HepG2 (cell line): Measurements from ENCODE around the gene TBC1D1. TPM values are rescaled to one million over a fixed set of nuclear protein-coding genes. Genes with fewer than 3 reads are reported as not detected.

Source experiments
- ATAC-seq: fragments of 200-7000 bp; cut with Tn5 transposase; 3 replicates; pipeline ENCODE4 v1.9.1; 2020; ENCODE audit warnings: mild to moderate bottlenecking, moderate library complexity
- BruUV-seq: library from RNA; stranded (reverse); fragments of 400-500 nt; replicated peaks from 2 replicates; lab custom pipeline; 2021; lab: Mats Ljungman, UMichigan
- CTCF ChIA-PET: fragments of 300-600 bp; formaldehyde crosslinking; extraction: SDS; loops from one replicate; lab custom pipeline; 2021; ENCODE audit warnings: low total read pairs, inconsistent platforms, low intra/inter-chr PET ratio; lab: Yijun Ruan, JAX
- POLR2A ChIA-PET: fragments of 350-600 bp; sonication (Branson Sonifier 250); formaldehyde crosslinking; loops from one replicate; lab custom pipeline; 2020; ENCODE audit warnings: antibody characterized with exemption, inconsistent platforms; lab: Yijun Ruan, JAX
- DNase-seq: peaks from one replicate; pipeline ENCODE4 v3.0.0-alpha.2; 2015; ENCODE audit warnings: low spot score
- FAIRE-seq: peaks from 3 replicates; lab custom pipeline; 2011; peaks lifted over from hg19 to GRCh38; lab: Jason Lieb, UNC
- H2AFZ ChIP-seq: one replicate; pipeline ENCODE4 v1.6.1; 2011; ENCODE audit warnings: low read length, inconsistent platforms
- H3K27ac ChIP-seq: fragments of 300-600 bp; 3 replicates; pipeline ENCODE4 v1.8.0; 2011; ENCODE audit warnings: mixed run types, mild to moderate bottlenecking, mixed read lengths, low read length, inconsistent platforms; ENCODE audit not compliant: insufficient read depth; ENCODE audit errors: extremely low read length
- H3K27me3 ChIP-seq, 2 experiments: fragments of 200-600 bp in 1 of 2; 2 replicates in 1 of 2; 3 replicates in 1 of 2; pipeline versions ENCODE4 v1.6.0 to v1.8.0; 2011; ENCODE audit warnings: low read length in 2 of 2, mild to moderate bottlenecking in 2 of 2, moderate library complexity in 2 of 2, inconsistent platforms in 1 of 2; ENCODE audit not compliant: insufficient read depth in 2 of 2, control insufficient read depth in 1 of 2
- H3K36me3 ChIP-seq, 2 experiments: fragments of 200-600 bp in 1 of 2; replicated peaks in 1 of 2; 2 replicates in 1 of 2; 3 replicates in 1 of 2; pipeline versions ENCODE4 v1.5.1 to v1.8.0; 2011; ENCODE audit warnings: low read length in 2 of 2, inconsistent platforms in 1 of 2; ENCODE audit not compliant: insufficient read depth in 2 of 2, control insufficient read depth in 1 of 2
- H3K4me1 ChIP-seq: 2 replicates; pipeline ENCODE4 v1.5.1; 2012; ENCODE audit warnings: low read length, inconsistent platforms; ENCODE audit not compliant: insufficient read depth
- H3K4me2 ChIP-seq: 2 replicates; pipeline ENCODE4 v1.6.0; 2011; ENCODE audit warnings: low read depth, low read length, inconsistent platforms
- H3K4me3 ChIP-seq, 3 experiments: fragments of 200-600 bp in 1 of 3; sonication (generic), shearing (Covaris generic) in 1 of 3; replicated peaks in 1 of 3; 2 replicates each; pipeline ENCODE4 v1.5.1; 2011 to 2016; ENCODE audit warnings: low read length in 3 of 3, inconsistent platforms in 2 of 3, low read depth in 2 of 3, mild to moderate bottlenecking in 2 of 3, control low read depth in 1 of 3, mixed read lengths in 1 of 3; ENCODE audit not compliant: insufficient read depth in 1 of 3
- H3K79me2 ChIP-seq: one replicate; pipeline ENCODE4 v1.6.1; 2011; ENCODE audit warnings: low read length, inconsistent platforms; ENCODE audit not compliant: insufficient read depth
- H3K9ac ChIP-seq: 2 replicates; pipeline ENCODE4 v1.6.0; 2011; ENCODE audit warnings: mild to moderate bottlenecking, low read depth, low read length, inconsistent platforms; ENCODE audit not compliant: insufficient read depth
- H3K9me3 ChIP-seq: 2 replicates; pipeline ENCODE4 v1.5.1; 2012; ENCODE audit warnings: mild to moderate bottlenecking, low read length
- H4K20me1 ChIP-seq: 2 replicates; pipeline ENCODE4 v1.6.0; 2011; ENCODE audit warnings: inconsistent platforms, mild to moderate bottlenecking, low read length, moderate library complexity; ENCODE audit not compliant: insufficient read depth
- ARID5B ChIP-seq: IDR thresholded peaks from 2 replicates; pipeline ENCODE4 v1.4.0; 2020; ENCODE audit warnings: mild to moderate bottlenecking, missing genetic modification reagents
- BATF2 ChIP-seq: sonication (generic); formaldehyde crosslinking; IDR thresholded peaks from 2 replicates; pipeline ENCODE4 v1.8.0; 2022; ENCODE audit warnings: mild to moderate bottlenecking, missing genetic modification reagents, moderate library complexity
- FOXP1 ChIP-seq, 2 experiments: fragments of 450-650 bp in 1 of 2; IDR thresholded peaks; 2 replicates each; pipeline ENCODE4 v1.6.1; 2017 to 2018; ENCODE audit warnings: antibody characterized with exemption in 1 of 2
- NKX3-1 ChIP-seq: sonication (generic); formaldehyde crosslinking; IDR thresholded peaks from 2 replicates; pipeline ENCODE4 v1.5.0; 2020; ENCODE audit warnings: missing genetic modification reagents
- PRDM4 ChIP-seq: sonication (generic); formaldehyde crosslinking; IDR thresholded peaks from 2 replicates; pipeline ENCODE4 v1.9.0; 2021; ENCODE audit warnings: missing genetic modification reagents, borderline replicate concordance
- SAP130 ChIP-seq: IDR thresholded peaks from 2 replicates; pipeline ENCODE4 v1.6.1; 2016; ENCODE audit warnings: low read depth
- SKI ChIP-seq: fragments of 450-650 bp; IDR thresholded peaks from one replicate; pipeline ENCODE4 v1.6.1; 2018; ENCODE audit warnings: mild to moderate bottlenecking; ENCODE audit not compliant: partially characterized antibody
- TCF7 ChIP-seq: sonication (generic); IDR thresholded peaks from 2 replicates; pipeline ENCODE4 v1.6.1; 2016; ENCODE audit warnings: antibody characterized with exemption, low read depth
- ZNF441 ChIP-seq: sonication (generic); formaldehyde crosslinking; IDR thresholded peaks from 2 replicates; pipeline ENCODE4 v1.7.0; 2021; ENCODE audit warnings: missing genetic modification reagents, borderline replicate concordance
- WGBS: methylation state at CpG from one replicate; pipeline ENCODE4 v1.1.6; 2017; ENCODE audit warnings: low lambda C conversion rate; 5-methylcytosine and 5-hydroxymethylcytosine counted together
- in situ Hi-C: cut with HindIII; loops from 2 replicates; pipeline ENCODE4 v1.10.0; 2017; ENCODE audit warnings: low pct_unique_long_range_greater_than_20kb; ENCODE audit not compliant: extremely low pct_ligation_motif_present
- intact Hi-C: fragments of 100-400 bp; cut with micrococcal nuclease; formaldehyde crosslinking; loops from one replicate; pipeline ENCODE4 v1.10.0; 2022; ENCODE audit not compliant: unreplicated experiment
- polyA plus RNA-seq, 8 experiments: library from polyadenylated mRNA; depleted of rRNA in 3 of 8; stranded (reverse) in 7 of 8; unstranded in 1 of 8; fragments of >200 nt; fragmentation: Illumina TruSeq in 4 of 8; extraction: Trizol in 4 of 8; gene quantifications; 2 replicates each; pipeline versions ENCODE4 v1.2.1 to v1.2.3, GENCODE V29; 2011 to 2016; ENCODE audit warnings: low read depth in 4 of 8, missing spikeins in 1 of 8, mixed read lengths in 1 of 8; ENCODE audit not compliant: insufficient read depth in 1 of 8
- total RNA-seq, 5 experiments: library from RNA; depleted of rRNA; stranded (reverse); fragments of >200 nt; fragmentation: Illumina TruSeq; extraction: Trizol; gene quantifications; 2 replicates each; pipeline ENCODE4 v1.2.3, GENCODE V29; 2016; ENCODE audit warnings: low read depth in 1 of 5

Gene TBC1D1
- total and polyA plus RNA-seq, 2 of the 13 experiments (the other 11 are each of a cell fraction or from before 2014, with no cell fraction given) = 37.3 to 62.8 TPM

- TF ChIP-seq PRDM4 = no peak
Observed at GRCh38 chr4:37914539-37914938, 23.7 kb downstream of the TBC1D1 start (continued).

- no peak overlapping the region for H3K27ac ChIP-seq
- ATAC-seq (peak; percentile 62), FAIRE-seq (no peak), DNase-seq (peak; percentile 9)
- H3K4me2 ChIP-seq = no peak overlapping the region
- in situ Hi-C loops = no loop called here
- intact Hi-C loops = no loop called here
- TF ChIP-seq ARID5B (CRISPR knock-in tag) (0 out of 2 replicates have a peak, but pooled peaks have one; percentile 11), NKX3-1 (CRISPR knock-in tag) (no peak), ZNF441 (CRISPR knock-in tag) (peak; percentile 68; the same call in 1 of the 2 replicates), SAP130 (no peak), TCF7 (0 out of 2 replicates have a peak, but pooled peaks have one; percentile 9), FOXP1 (IDR thresholded peaks at IDR 0.05) (no peak), FOXP1 (CRISPR knock-in tag; IDR thresholded peaks at IDR 0.05) (peak; percentile 46), SKI (peak; percentile 46), BATF2 (no peak)
- ChIA-PET POLR2A (no interaction called here), CTCF (no interaction called here)
- no peaks in the 10 kb centered on the region for H3K36me3 ChIP-seq
- no TSS peak for BruUV-seq
- 0 out of 5 replicates have a peak, but pooled peaks cover 0 to 4% of the 10 kb centered on the region in 2 experiments for H3K27me3 ChIP-seq
- no peak overlapping the region for H3K4me3 ChIP-seq
- no peaks in the 10 kb centered on the region for H3K79me2 ChIP-seq
- no peaks in the 10 kb centered on the region for H3K9me3 ChIP-seq
- no peak overlapping the region for H3K9ac ChIP-seq
- 0 out of 2 replicates have a peak, but pooled peaks cover 9% of the 10 kb centered on the region for H3K4me1 ChIP-seq
- H2AFZ ChIP-seq = no peak overlapping the region
- 15% methylated on average over 7 of the region's 7 CpGs for WGBS
- no peaks in the 10 kb centered on the region for H4K20me1 ChIP-seq
Observed at GRCh38 chr4:37917388-37917787, 26.5 kb downstream of the TBC1D1 start.
